Measurements from ENCODE around the gene FAM83D. TPM values are rescaled to one million over a fixed set of nuclear protein-coding genes. Genes with fewer than 3 reads are reported as not detected.

Gene FAM83D
- total and polyA plus RNA-seq, 2 experiments from 2014 or later = 33.3 to 91.3 TPM

DNA sequence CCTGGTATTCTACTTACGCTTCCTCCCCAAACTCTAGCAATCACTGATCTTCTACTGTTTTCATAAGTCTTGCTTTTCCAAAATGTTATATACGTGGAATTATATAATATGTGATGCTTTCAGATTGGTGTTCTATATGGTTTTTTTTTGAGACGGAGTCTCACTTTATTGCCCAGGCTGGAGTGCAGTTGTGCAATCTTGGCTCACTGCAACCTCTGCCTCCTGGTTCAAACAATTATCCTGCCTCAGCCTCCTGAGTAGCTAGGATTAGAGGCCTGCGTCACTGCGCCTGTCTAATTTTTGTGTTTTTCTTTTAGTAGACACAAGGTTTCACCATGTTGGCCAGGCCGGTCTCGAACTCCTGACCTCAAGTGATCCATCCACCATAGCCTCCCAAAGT, 10.9 kb upstream of the FAM83D start:
- TF ChIP-seq ZNF331 (CRISPR knock-in tag; IDR thresholded peaks at IDR 0.05; ENCODE audit: low read depth) = no peak
- TF ChIP-seq EZH2 (IDR thresholded peaks at IDR 0.05; ENCODE audit: low read depth, unreplicated experiment) = no peak
- no peak for TF ChIP-seq NANOG (IDR thresholded peaks at IDR 0.05; ENCODE audit: borderline replicate concordance)
- TF ChIP-seq ZNF462 (CRISPR knock-in tag; IDR thresholded peaks at IDR 0.05) = no peak
- no peak for TF ChIP-seq JUNB (IDR thresholded peaks at IDR 0.05; ENCODE audit: unreplicated experiment)
- no peak for TF ChIP-seq STAT1 (IDR thresholded peaks at IDR 0.05; ENCODE audit: unreplicated experiment)
- TF ChIP-seq ZNF114 (CRISPR knock-in tag; IDR thresholded peaks at IDR 0.05) = no peak
- TF ChIP-seq ETS1 (IDR thresholded peaks at IDR 0.05) = no peak
- no peak for TF ChIP-seq CTCF (conservative IDR thresholded peaks at IDR 0.05; ENCODE audit: low read depth in 2 of 2)
- no peak overlapping the region for H3K27ac ChIP-seq (ENCODE audit: low read depth)
- no peaks in the 10 kb centered on the region for H3K9me3 Mint-ChIP-seq
- H3K9me2 ChIP-seq (ENCODE audit: insufficient read depth) = no peaks in the 10 kb centered on the region
- H3K27ac Mint-ChIP-seq = no peak overlapping the region
- no peaks in the 10 kb centered on the region for H3K36me3 Mint-ChIP-seq (ENCODE audit: low read depth)
- H3K4me2 ChIP-seq = no peak overlapping the region
- no peaks in the 10 kb centered on the region; the same call in 1 of the 2 replicates for H4K20me1 ChIP-seq (replicated peaks; ENCODE audit: insufficient read depth)
- no peaks in the 10 kb centered on the region for H3F3A ChIP-seq (replicated peaks; ENCODE audit: low read depth)
- DNase-seq (ENCODE audit: low spot score) (no peak), ATAC-seq (no peak)
- no peak overlapping the region for H3K4me3 Mint-ChIP-seq
- H3K4me1 ChIP-seq (ENCODE audit: insufficient read depth) = no peaks in the 10 kb centered on the region
- H3K27me3 Mint-ChIP-seq (ENCODE audit: insufficient read depth, low read depth, poor library complexity) = peaks cover 6% of the 10 kb centered on the region
- no peaks in the 10 kb centered on the region for H3K27me3 ChIP-seq (ENCODE audit: insufficient read depth)
- no peak overlapping the region for H3K4me3 ChIP-seq
- no peaks in the 10 kb centered on the region for H3K4me1 Mint-ChIP-seq
- H3K36me3 ChIP-seq (ENCODE audit: insufficient read depth) = no peaks in the 10 kb centered on the region
- H3K79me2 ChIP-seq (replicated peaks; ENCODE audit: insufficient read depth) = no peaks in the 10 kb centered on the region
- no peak overlapping the region for H2AFZ ChIP-seq

Data from GM23338 (cell line).